Measurements from ENCODE around the gene CIDEA.

Gene CIDEA

GRCh38 chr18:12258719-12259705 lies 4.9 kb downstream of the CIDEA start:
- TF ChIP-seq POLR2AphosphoS5 (IDR thresholded peaks at IDR 0.05; ENCODE audit: low read depth), result no peak
- no peak for TF ChIP-seq REST (IDR thresholded peaks at IDR 0.05; ENCODE audit: insufficient replicate concordance, low read depth)
- TF ChIP-seq GABPA (IDR thresholded peaks at IDR 0.05; ENCODE audit: low read depth), result no peak
- no peak for TF ChIP-seq SPI1 (IDR thresholded peaks at IDR 0.05; ENCODE audit: borderline replicate concordance, low read depth)
- no peak for TF ChIP-seq CTCF (IDR thresholded peaks at IDR 0.05; ENCODE audit: insufficient read depth, low read length)
- Histone ChIP-seq H3K27me3 (ENCODE audit: insufficient read depth, poor library complexity, severe bottlenecking) (peaks cover 67% of the 10 kb centered on the region), H3K27ac (replicated peaks) (no peak overlapping the region), H3K4me3 (replicated peaks; ENCODE audit: insufficient read depth, low read length) (no peak overlapping the region)
- DNase-seq (ENCODE audit: low read depth in 1 of 2, low spot score in 1 of 2), result no peak

- H3K4me3 ChIP-seq (replicated peaks; ENCODE audit: insufficient read depth, low read length), result no peak overlapping the region
- peaks cover 40% of the 10 kb centered on the region for H3K27me3 ChIP-seq (ENCODE audit: insufficient read depth, poor library complexity, severe bottlenecking)
- TF ChIP-seq CTCF (IDR thresholded peaks at IDR 0.05; ENCODE audit: insufficient read depth, low read length), result no peak
- no peak for TF ChIP-seq GABPA (IDR thresholded peaks at IDR 0.05; ENCODE audit: low read depth)
- TF ChIP-seq SPI1 (IDR thresholded peaks at IDR 0.05; ENCODE audit: borderline replicate concordance, low read depth), result no peak
- no peak for TF ChIP-seq POLR2AphosphoS5 (IDR thresholded peaks at IDR 0.05; ENCODE audit: low read depth)
- TF ChIP-seq REST (IDR thresholded peaks at IDR 0.05; ENCODE audit: insufficient replicate concordance, low read depth), result no peak
- no peak overlapping the region for H3K27ac ChIP-seq (replicated peaks)
- no peak for DNase-seq (ENCODE audit: low read depth in 1 of 2, low spot score in 1 of 2)
These were observed 8.6 kb downstream of the CIDEA start for GRCh38 chr18:12262748-12263147.

- Histone ChIP-seq H3K27me3 (ENCODE audit: insufficient read depth, poor library complexity, severe bottlenecking) (peaks cover 26% of the 10 kb centered on the region), H3K4me3 (replicated peaks; ENCODE audit: insufficient read depth, low read length) (no peak overlapping the region), H3K27ac (replicated peaks) (no peak overlapping the region)
- TF ChIP-seq GABPA (IDR thresholded peaks at IDR 0.05; ENCODE audit: low read depth) (no peak), POLR2AphosphoS5 (IDR thresholded peaks at IDR 0.05; ENCODE audit: low read depth) (no peak), SPI1 (IDR thresholded peaks at IDR 0.05; ENCODE audit: borderline replicate concordance, low read depth) (no peak), CTCF (IDR thresholded peaks at IDR 0.05; ENCODE audit: insufficient read depth, low read length) (no peak), REST (IDR thresholded peaks at IDR 0.05; ENCODE audit: insufficient replicate concordance, low read depth) (no peak)
- no peak for DNase-seq (ENCODE audit: low read depth in 1 of 2, low spot score in 1 of 2)
These were observed 10.7 kb downstream of the CIDEA start for GRCh38 chr18:12264864-12265263.

Measured in HL-60 (cell line).